GM19099 (cell line): ENCODE data around the gene CAMTA1.

Source experiments
- POLR2A ChIP-seq: IDR thresholded peaks from 3 replicates; pipeline ENCODE4 v1.6.1; 2011; ENCODE audit warnings: low read depth; ENCODE audit not compliant: insufficient read length; ENCODE audit errors: extremely low read depth

The CAMTA1 gene

DNA sequence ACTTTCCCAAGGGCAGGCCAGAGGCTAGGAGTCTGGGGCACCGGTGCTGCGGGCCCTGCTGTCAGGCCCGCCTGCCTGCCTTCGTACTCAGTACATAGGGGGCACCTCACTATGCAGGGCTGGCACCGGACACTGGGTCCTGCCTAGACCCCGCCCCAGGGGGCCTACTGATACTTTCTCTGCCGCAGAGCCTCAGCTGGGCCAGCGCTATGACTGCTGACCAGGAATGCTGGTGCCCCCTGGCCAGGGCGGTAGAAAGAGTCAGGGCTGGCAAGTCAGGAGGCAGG, 857.1 kb downstream of the CAMTA1 start:
- TF ChIP-seq POLR2A: no peak

DNA sequence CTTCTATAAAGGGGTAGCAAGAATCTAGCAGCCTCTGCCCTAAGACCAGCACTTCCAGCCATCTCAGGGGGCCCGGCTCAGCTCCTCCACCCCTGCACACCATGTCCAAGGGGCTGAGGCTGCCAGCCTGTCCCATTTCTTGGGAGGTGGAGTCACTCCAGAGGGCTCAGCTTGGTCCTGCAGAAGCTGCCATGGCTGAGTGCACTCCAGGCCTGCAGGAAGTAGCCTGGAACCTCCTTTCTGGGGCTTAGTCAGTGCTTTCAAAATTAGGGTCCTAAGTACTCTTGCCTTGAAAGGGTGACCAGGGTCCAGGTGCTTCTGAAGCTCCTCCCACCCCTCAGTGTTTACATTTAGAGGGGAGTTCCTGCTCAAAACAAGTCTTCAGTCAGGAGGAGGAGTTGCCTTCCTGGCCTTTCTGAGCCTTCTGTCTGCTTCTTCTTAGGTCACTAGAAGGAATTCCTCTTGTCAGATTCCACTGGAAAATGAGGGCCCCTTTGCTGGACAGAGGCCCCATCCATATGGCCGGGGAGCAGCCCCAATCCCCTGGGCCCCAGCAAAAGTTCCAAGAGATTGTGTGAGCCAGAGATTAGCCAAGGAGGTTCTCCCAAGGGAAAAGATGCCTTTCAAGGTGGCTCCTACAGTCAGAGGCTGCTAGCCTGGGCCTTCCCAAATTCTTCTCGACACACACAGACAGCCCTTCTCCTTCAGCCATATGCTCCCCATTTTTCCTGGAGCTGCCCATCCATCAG, 857.7 kb downstream of the CAMTA1 start:
- TF ChIP-seq POLR2A: no peak

- TF ChIP-seq POLR2A: no peak
These were observed 858.3 kb downstream of the CAMTA1 start for GRCh38 chr1:7643530-7643929.

GRCh38 chr1:7644086-7644485, 858.8 kb downstream of the CAMTA1 start:
- TF ChIP-seq POLR2A: no peak

- TF ChIP-seq POLR2A: no peak
These were observed 859.9 kb downstream of the CAMTA1 start for GRCh38 chr1:7644961-7645750.

- TF ChIP-seq POLR2A: no peak
These were observed 860.4 kb downstream of the CAMTA1 start for GRCh38 chr1:7645751-7646048.

GRCh38 chr1:7646164-7646563, 860.9 kb downstream of the CAMTA1 start:
- TF ChIP-seq POLR2A: no peak

GRCh38 chr1:7646981-7647901, 862.0 kb downstream of the CAMTA1 start:
- no peak for TF ChIP-seq POLR2A

DNA sequence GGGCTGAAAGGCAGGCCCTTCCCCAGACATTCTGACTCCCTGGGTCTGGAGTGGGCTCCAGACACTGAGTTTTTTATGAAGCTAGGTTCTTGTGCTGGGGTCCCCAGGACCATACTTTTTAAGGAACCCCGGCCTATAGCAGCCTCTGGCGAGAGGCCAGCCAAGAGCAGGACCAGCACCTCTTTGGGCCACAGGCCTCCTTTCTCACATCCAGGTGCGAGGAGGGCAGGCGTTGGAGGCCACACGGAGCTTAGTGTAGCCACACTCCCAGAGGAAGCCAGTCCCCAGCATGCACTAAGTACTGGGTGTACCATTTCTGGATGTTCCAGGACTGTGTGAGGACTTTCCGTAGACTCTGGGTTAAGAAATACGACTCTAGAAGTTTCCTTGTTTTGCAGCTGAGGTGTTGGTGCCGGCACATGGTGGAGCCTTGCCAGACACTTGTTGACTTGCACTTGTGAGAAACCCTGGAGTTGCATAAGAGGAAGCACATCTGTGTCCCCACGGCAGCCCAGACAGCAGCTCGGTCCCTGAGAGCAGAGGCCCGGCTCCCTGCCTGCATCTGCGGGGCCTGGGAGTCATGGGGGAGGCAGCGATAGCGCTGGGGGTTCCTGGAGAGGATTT, 863.6 kb downstream of the CAMTA1 start:
- no peak for TF ChIP-seq POLR2A

DNA sequence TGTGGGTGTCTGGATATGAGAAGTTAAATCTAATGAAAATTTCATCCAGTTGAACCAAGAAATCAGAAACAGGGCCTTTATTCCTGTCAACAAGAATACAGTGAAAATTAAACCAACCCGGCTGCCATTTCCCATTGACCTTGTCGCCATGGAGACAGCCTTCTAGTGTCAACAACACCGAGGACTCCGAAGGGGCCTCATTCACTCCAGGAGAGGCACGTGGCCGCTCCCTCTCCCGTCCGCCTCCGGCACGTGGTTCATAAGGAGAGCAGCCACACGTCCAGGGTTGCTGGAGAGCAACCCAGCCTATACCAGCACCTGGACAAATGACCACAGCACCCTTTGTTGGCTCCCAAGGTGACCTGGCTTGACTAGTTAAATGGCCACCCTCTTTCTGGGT, 865.5 kb downstream of the CAMTA1 start:
- no peak for TF ChIP-seq POLR2A

DNA sequence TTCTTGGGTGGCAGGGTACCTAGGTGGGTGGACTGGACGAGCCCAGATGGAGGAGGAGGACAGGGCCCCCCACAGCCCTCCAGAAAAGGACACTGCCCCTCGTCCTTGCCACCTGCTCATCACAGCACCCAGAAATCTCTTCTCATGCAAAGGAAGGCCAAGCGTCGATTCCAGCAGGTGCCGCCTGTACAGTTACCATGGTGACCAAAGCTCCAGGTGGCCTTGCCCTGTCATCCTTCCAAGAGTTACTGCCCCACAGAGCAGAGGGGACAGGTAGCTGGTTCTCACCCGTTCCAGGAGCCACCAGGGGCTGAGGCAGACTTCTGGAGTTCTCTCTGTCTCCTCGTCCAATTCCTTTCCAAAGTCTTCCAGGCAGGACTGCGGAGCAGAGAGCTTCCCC, 865.9 kb downstream of the CAMTA1 start:
- no peak for TF ChIP-seq POLR2A

DNA sequence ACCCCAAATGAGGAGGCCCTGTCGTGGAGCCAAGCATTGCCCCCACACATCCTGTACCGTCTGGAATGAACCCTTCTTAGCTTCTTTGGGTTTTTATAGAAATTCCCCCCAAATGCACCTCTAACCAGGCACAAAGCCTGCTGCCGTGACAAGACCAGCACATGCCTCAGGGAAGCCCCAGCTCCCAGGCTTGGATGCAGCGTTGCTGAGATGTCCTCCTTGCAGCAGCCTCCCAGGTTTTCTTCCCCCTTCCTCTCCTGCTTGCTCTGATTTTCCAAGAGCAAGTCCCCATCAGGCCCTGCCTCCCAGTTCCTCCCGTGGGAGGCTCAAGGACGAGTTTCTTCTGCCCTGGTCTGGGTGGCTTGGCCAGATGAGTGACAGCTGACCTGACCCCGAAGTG, 866.8 kb downstream of the CAMTA1 start:
- TF ChIP-seq POLR2A: no peak

GRCh38 chr1:7652515-7653098, 867.4 kb downstream of the CAMTA1 start:
- TF ChIP-seq POLR2A: no peak

- TF ChIP-seq POLR2A: no peak
These were observed 869.5 kb downstream of the CAMTA1 start for GRCh38 chr1:7654725-7655124.

GRCh38 chr1:7655354-7655753, 870.1 kb downstream of the CAMTA1 start:
- TF ChIP-seq POLR2A: no peak
